Measurements from ENCODE around the gene PRKCA. TPM values are rescaled to one million over a fixed set of nuclear protein-coding genes. Genes with fewer than 3 reads are reported as not detected.

The PRKCA gene
- total and polyA plus RNA-seq, 2 donors (not counting 3 experiments of a cell fraction or from before 2014, with no cell fraction given), result 7.5 to 34.2 TPM

GRCh38 chr17:66654764-66655163 is 352.4 kb downstream of the PRKCA start:
- BruUV-seq (replicated peaks), result no TSS peak
- intact Hi-C loops (cut with micrococcal nuclease) (no loop called here), dilution Hi-C loops (cut with MboI; ENCODE audit: extremely low pct_ligation_motif_present, low sequenced_read_pairs) (no loop called here)
- Histone ChIP-seq H3K36me3 (ENCODE audit: control insufficient read depth in 2 of 2, extremely low read depth in 1 of 2, insufficient read depth in 2 of 2, low read length in 2 of 2) (no peaks in the 10 kb centered on the region), H3K4me2 (ENCODE audit: insufficient read depth, low read length) (no peak overlapping the region), H2AFZ (ENCODE audit: low read depth, low read length) (no peak overlapping the region), H3K79me2 (ENCODE audit: control insufficient read depth, insufficient read depth, low read length) (no peaks in the 10 kb centered on the region), H3K27ac (ENCODE audit: insufficient read depth, low read depth, low read length) (no peak overlapping the region), H3K9ac (replicated peaks; ENCODE audit: extremely low read depth, insufficient read depth, low read length) (no peak overlapping the region), H4K20me1 (replicated peaks; ENCODE audit: control insufficient read depth, extremely low read depth, insufficient read depth, low read length) (no peaks in the 10 kb centered on the region), H3K4me3 (replicated peaks in 1 of 3; ENCODE audit: insufficient read depth in 1 of 3, low read depth in 1 of 3, low read length in 3 of 3) (no peak overlapping the region), H3K4me1 (ENCODE audit: control insufficient read depth, extremely low read depth, insufficient read depth, low read length) (peaks cover 3% of the 10 kb centered on the region), H3K9me3 (replicated peaks; ENCODE audit: control insufficient read depth, insufficient read depth, low read length) (no peaks in the 10 kb centered on the region), H3K9me1 (replicated peaks; ENCODE audit: control insufficient read depth, extremely low read depth, insufficient read depth, low read length) (no peaks in the 10 kb centered on the region), H3K27me3 (ENCODE audit: control insufficient read depth in 2 of 2, insufficient read depth in 2 of 2, low read length in 2 of 2) (no peaks in the 10 kb centered on the region)
- ChIA-PET POLR2A (no interaction called here), CTCF (interaction anchor here (0.7 to 1.0 kb wide), 2 partner anchors 11 to 19 kb away, joined by 3 read pairs; no protein-coding TSS in a partner anchor)
- DNase-seq (ENCODE audit: low read depth, low spot score), result no peak
- no peak for TF ChIP-seq FOS (IDR thresholded peaks at IDR 0.05; ENCODE audit: borderline replicate concordance, insufficient read depth, low read length)
- no peak for TF ChIP-seq MAX (IDR thresholded peaks at IDR 0.05; ENCODE audit: insufficient read depth, insufficient read length)
- TF ChIP-seq GATA2 (IDR thresholded peaks at IDR 0.05; ENCODE audit: insufficient read depth, insufficient read length, low read depth, low read length), result no peak
- TF ChIP-seq CTCF (IDR thresholded peaks at IDR 0.05; ENCODE audit: extremely low read depth in 1 of 2, insufficient read depth in 1 of 2, low read depth in 1 of 2, low read length in 2 of 2), result no peak
- no peak for TF ChIP-seq JUN (IDR thresholded peaks at IDR 0.05; ENCODE audit: borderline replicate concordance, insufficient read depth, insufficient read length, low read depth)
- no peak for TF ChIP-seq POLR2AphosphoS5 (IDR thresholded peaks at IDR 0.05; ENCODE audit: insufficient read depth, low read depth, low read length)
- no peak for TF ChIP-seq POLR2A (IDR thresholded peaks at IDR 0.05; ENCODE audit: low read depth, low read length)
- TF ChIP-seq EZH2 (IDR thresholded peaks at IDR 0.05; ENCODE audit: borderline replicate concordance, low read depth, low read length, severe bottlenecking), result no peak
- TF ChIP-seq MYC (IDR thresholded peaks at IDR 0.05; ENCODE audit: low read depth, low read length), result no peak
- FAIRE-seq, result no peak

Measured in endothelial cell of umbilical vein (primary cell).